ENCODE data around the gene CD72.

CD72 gene

GRCh38 chr9:35611230-35611797, 6.9 kb downstream of the CD72 start:
- Histone ChIP-seq H3K27me3 (replicated peaks in 2 of 5; ENCODE audit: control insufficient read depth in 4 of 5, insufficient read depth in 5 of 5, low read length in 4 of 5) (no peaks in the 10 kb centered on the region), H3K4me1 (ENCODE audit: control extremely low read depth in 1 of 4, control insufficient read depth in 4 of 4, insufficient read depth in 4 of 4, low read length in 3 of 4) (peaks cover 0 to 7% (median 6%) of the 10 kb centered on the region in 4 experiments), H3K36me3 (ENCODE audit: control insufficient read depth in 4 of 4, insufficient read depth in 4 of 4, low read length in 3 of 4) (peaks cover 0 to 31% (median 24%) of the 10 kb centered on the region in 4 experiments), H3K27ac (ENCODE audit: insufficient read depth in 1 of 2, low read depth in 1 of 2, low read length in 2 of 2, poor library complexity in 1 of 2, severe bottlenecking in 2 of 2) (no peak overlapping the region), H3K4me3 (ENCODE audit: control insufficient read depth in 1 of 7, extremely low read depth in 1 of 7, insufficient read depth in 4 of 7, low read depth in 2 of 7, low read length in 6 of 7) (no peak overlapping the region), H3K9me3 (ENCODE audit: control extremely low read depth in 1 of 5, control insufficient read depth in 4 of 5, insufficient read depth in 2 of 5, low read depth in 1 of 5, low read length in 4 of 5) (no peaks in the 10 kb centered on the region)
- DNase-seq, result peak; percentile 58 to 76 (median 75)
- 26% methylated on average over 7 of the region's 8 CpGs for WGBS (ENCODE audit: insufficient coverage)
- ChIA-PET CTCF (interaction anchor here (0.7 to 11.4 kb wide), 13 partner anchors 9 to 117 kb away, joined by 3 to 105 read pairs (median 5); partner anchors contain the start of genes ARHGEF39, CCDC107, RMRP and SIT1), POLR2A (interaction anchor here (0.7 kb wide), 1 partner anchor 59 kb away, joined by 4 read pairs; no protein-coding TSS in a partner anchor)

- H3K36me3 ChIP-seq (ENCODE audit: control insufficient read depth in 4 of 4, insufficient read depth in 4 of 4, low read length in 3 of 4), result peaks cover 0 to 31% (median 24%) of the 10 kb centered on the region in 4 experiments
- peaks cover 0 to 16% (median 14%) of the 10 kb centered on the region in 4 experiments for H3K4me1 ChIP-seq (ENCODE audit: control extremely low read depth in 1 of 4, control insufficient read depth in 4 of 4, insufficient read depth in 4 of 4, low read length in 3 of 4)
- H3K27ac ChIP-seq (ENCODE audit: insufficient read depth in 1 of 2, low read depth in 1 of 2, low read length in 2 of 2, poor library complexity in 1 of 2, severe bottlenecking in 2 of 2), result no peak overlapping the region
- WGBS (ENCODE audit: insufficient coverage), result over 99% methylated on average over 13 of the region's 13 CpGs
- DNase-seq, result no peak
- no peak overlapping the region for H3K4me3 ChIP-seq (ENCODE audit: control insufficient read depth in 1 of 7, extremely low read depth in 1 of 7, insufficient read depth in 4 of 7, low read depth in 2 of 7, low read length in 6 of 7)
- CTCF ChIA-PET, result interaction anchor here (1.7 to 11.4 kb wide), 4 partner anchors 11 to 50 kb away, joined by 7 to 105 read pairs (median 52); partner anchors contain the start of genes ARHGEF39, CCDC107, RMRP and SIT1
- no peaks in the 10 kb centered on the region for H3K9me3 ChIP-seq (ENCODE audit: control extremely low read depth in 1 of 5, control insufficient read depth in 4 of 5, insufficient read depth in 2 of 5, low read depth in 1 of 5, low read length in 4 of 5)
- POLR2A ChIA-PET, result no interaction called here
- no peaks in the 10 kb centered on the region for H3K27me3 ChIP-seq (replicated peaks in 2 of 5; ENCODE audit: control insufficient read depth in 4 of 5, insufficient read depth in 5 of 5, low read length in 4 of 5)
Measured at GRCh38 chr9:35609820-35610163, 8.4 kb downstream of the CD72 start.

- WGBS (ENCODE audit: insufficient coverage), result 96% methylated on average over 27 of the region's 31 CpGs
- Histone ChIP-seq H3K36me3 (ENCODE audit: control insufficient read depth in 4 of 4, insufficient read depth in 4 of 4, low read length in 3 of 4) (peaks cover 0 to 31% (median 24%) of the 10 kb centered on the region in 4 experiments), H3K27me3 (replicated peaks in 2 of 5; ENCODE audit: control insufficient read depth in 4 of 5, insufficient read depth in 5 of 5, low read length in 4 of 5) (no peaks in the 10 kb centered on the region), H3K27ac (ENCODE audit: insufficient read depth in 1 of 2, low read depth in 1 of 2, low read length in 2 of 2, poor library complexity in 1 of 2, severe bottlenecking in 2 of 2) (no peak overlapping the region), H3K9me3 (ENCODE audit: control extremely low read depth in 1 of 5, control insufficient read depth in 4 of 5, insufficient read depth in 2 of 5, low read depth in 1 of 5, low read length in 4 of 5) (no peaks in the 10 kb centered on the region), H3K4me1 (ENCODE audit: control extremely low read depth in 1 of 4, control insufficient read depth in 4 of 4, insufficient read depth in 4 of 4, low read length in 3 of 4) (peaks cover 0 to 21% (median 20%) of the 10 kb centered on the region in 4 experiments), H3K4me3 (ENCODE audit: control insufficient read depth in 1 of 7, extremely low read depth in 1 of 7, insufficient read depth in 4 of 7, low read depth in 2 of 7, low read length in 6 of 7) (no peak overlapping the region)
- CTCF ChIA-PET, result interaction anchor here (1.4 to 11.4 kb wide), 7 partner anchors 8 to 87 kb away, joined by 3 to 105 read pairs (median 7); partner anchors contain the start of genes ARHGEF39, CCDC107, RMRP and SIT1
- no peak for DNase-seq
- POLR2A ChIA-PET, result no interaction called here
Measured at GRCh38 chr9:35609001-35609819, 9.0 kb downstream of the CD72 start.

GRCh38 chr9:35608221-35608620, 10.0 kb downstream of the CD72 start:
- WGBS (ENCODE audit: insufficient coverage), result 100% methylated on average over 5 of the region's 7 CpGs
- H3K9me3 ChIP-seq (ENCODE audit: control extremely low read depth in 1 of 5, control insufficient read depth in 4 of 5, insufficient read depth in 2 of 5, low read depth in 1 of 5, low read length in 4 of 5), result no peaks in the 10 kb centered on the region
- ChIA-PET CTCF (interaction anchor here (0.6 to 11.4 kb wide), 8 partner anchors 8 to 697 kb away, joined by 3 to 105 read pairs (median 5); partner anchors contain the start of genes ARHGEF39, CCDC107, RMRP and SIT1), POLR2A (interaction anchor here (0.6 kb wide), 1 partner anchor 174 kb away, joined by 3 read pairs; no protein-coding TSS in a partner anchor)
- peaks cover 0 to 31% (median 24%) of the 10 kb centered on the region in 4 experiments for H3K36me3 ChIP-seq (ENCODE audit: control insufficient read depth in 4 of 4, insufficient read depth in 4 of 4, low read length in 3 of 4)
- DNase-seq, result no peak
- no peaks in the 10 kb centered on the region for H3K27me3 ChIP-seq (replicated peaks in 2 of 5; ENCODE audit: control insufficient read depth in 4 of 5, insufficient read depth in 5 of 5, low read length in 4 of 5)
- no peak overlapping the region for H3K27ac ChIP-seq (ENCODE audit: insufficient read depth in 1 of 2, low read depth in 1 of 2, low read length in 2 of 2, poor library complexity in 1 of 2, severe bottlenecking in 2 of 2)
- H3K4me1 ChIP-seq (ENCODE audit: control extremely low read depth in 1 of 4, control insufficient read depth in 4 of 4, insufficient read depth in 4 of 4, low read length in 3 of 4), result peaks cover 5 to 26% (median 25%) of the 10 kb centered on the region in 4 experiments
- H3K4me3 ChIP-seq (ENCODE audit: control insufficient read depth in 1 of 7, extremely low read depth in 1 of 7, insufficient read depth in 4 of 7, low read depth in 2 of 7, low read length in 6 of 7), result no peak overlapping the region

GRCh38 chr9:35606726-35607125, 11.5 kb downstream of the CD72 start:
- H3K9me3 ChIP-seq (ENCODE audit: control extremely low read depth in 1 of 5, control insufficient read depth in 4 of 5, insufficient read depth in 2 of 5, low read depth in 1 of 5, low read length in 4 of 5), result no peaks in the 10 kb centered on the region
- WGBS (ENCODE audit: insufficient coverage), result 97% methylated on average over 6 of the region's 7 CpGs
- peak overlapping the region in 2 of 7 experiments; percentile 1 to 17 for H3K4me3 ChIP-seq (ENCODE audit: control insufficient read depth in 1 of 7, extremely low read depth in 1 of 7, insufficient read depth in 4 of 7, low read depth in 2 of 7, low read length in 6 of 7)
- no peak for DNase-seq
- H3K27ac ChIP-seq (ENCODE audit: insufficient read depth in 1 of 2, low read depth in 1 of 2, low read length in 2 of 2, poor library complexity in 1 of 2, severe bottlenecking in 2 of 2), result no peak overlapping the region
- peaks cover 5 to 27% (median 26%) of the 10 kb centered on the region in 4 experiments for H3K4me1 ChIP-seq (ENCODE audit: control extremely low read depth in 1 of 4, control insufficient read depth in 4 of 4, insufficient read depth in 4 of 4, low read length in 3 of 4)
- ChIA-PET POLR2A (no interaction called here), CTCF (interaction anchor here (2.2 kb wide), 1 partner anchor 10 kb away, joined by 6 read pairs; no protein-coding TSS in a partner anchor)
- no peaks in the 10 kb centered on the region for H3K27me3 ChIP-seq (replicated peaks in 2 of 5; ENCODE audit: control insufficient read depth in 4 of 5, insufficient read depth in 5 of 5, low read length in 4 of 5)
- peaks cover 0 to 31% (median 24%) of the 10 kb centered on the region in 4 experiments for H3K36me3 ChIP-seq (ENCODE audit: control insufficient read depth in 4 of 4, insufficient read depth in 4 of 4, low read length in 3 of 4)

- Histone ChIP-seq H3K36me3 (ENCODE audit: control insufficient read depth in 4 of 4, insufficient read depth in 4 of 4, low read length in 3 of 4) (peaks cover 0 to 31% (median 24%) of the 10 kb centered on the region in 4 experiments), H3K4me3 (ENCODE audit: control insufficient read depth in 1 of 7, extremely low read depth in 1 of 7, insufficient read depth in 4 of 7, low read depth in 2 of 7, low read length in 6 of 7) (peak overlapping the region; percentile 46 to 90 (median 80)), H3K9me3 (ENCODE audit: control extremely low read depth in 1 of 5, control insufficient read depth in 4 of 5, insufficient read depth in 2 of 5, low read depth in 1 of 5, low read length in 4 of 5) (no peaks in the 10 kb centered on the region), H3K4me1 (ENCODE audit: control extremely low read depth in 1 of 4, control insufficient read depth in 4 of 4, insufficient read depth in 4 of 4, low read length in 3 of 4) (peaks cover 5 to 27% (median 26%) of the 10 kb centered on the region in 4 experiments), H3K27me3 (replicated peaks in 2 of 5; ENCODE audit: control insufficient read depth in 4 of 5, insufficient read depth in 5 of 5, low read length in 4 of 5) (no peaks in the 10 kb centered on the region), H3K27ac (ENCODE audit: insufficient read depth in 1 of 2, low read depth in 1 of 2, low read length in 2 of 2, poor library complexity in 1 of 2, severe bottlenecking in 2 of 2) (peak overlapping the region in 1 of 2 experiments; percentile 66)
- peak in 1 of 3 donors; percentile 8 for DNase-seq
- ChIA-PET POLR2A (no interaction called here), CTCF (interaction anchor here (0.9 to 1.2 kb wide), 3 partner anchors 10 to 52 kb away, joined by 3 to 5 read pairs (median 3); partner anchors contain the start of genes CCDC107 and RMRP)
- 60% methylated on average over 1 of the region's 5 CpGs for WGBS (ENCODE audit: insufficient coverage)
Measured at GRCh38 chr9:35606138-35606504, 12.1 kb downstream of the CD72 start.
